ENCODE measurements around the gene NFATC1.
A peak's percentile ranks its signal among the peaks of the same experiment; 100 is the strongest.

Gene NFATC1

GRCh38 chr18:79353267-79353666 is 42.5 kb upstream of the NFATC1 start:
- H3K23ac ChIP-seq (ENCODE audit: low read depth, low read length, poor library complexity), result no peak overlapping the region
- DNase-seq (ENCODE audit: low spot score), result no peak

GRCh38 chr18:79354350-79354749 is 41.4 kb upstream of the NFATC1 start:
- no peak for DNase-seq (ENCODE audit: low spot score)
- no peak overlapping the region for H4K91ac ChIP-seq (ENCODE audit: low read depth, low read length, poor library complexity)
- no CpG with 5 or more reads among the region's 8 CpGs for WGBS, 2 donors (ENCODE audit: extremely low coverage in 2 of 2, insufficient read length in 2 of 2, insufficient replicate concordance in 1 of 2)

More at GRCh38 chr18:79353267-79353666, 42.5 kb upstream of the NFATC1 start:
- Histone ChIP-seq H3K4me2 (ENCODE audit: insufficient read depth, low read length, poor library complexity, severe bottlenecking) (no peak overlapping the region), H3K18ac (ENCODE audit: low read length) (no peak overlapping the region), H3K4me3 (ENCODE audit: low read length in 2 of 2) (no peak overlapping the region), H3K36me3 (replicated peaks in 1 of 2; ENCODE audit: control insufficient read depth in 2 of 2, insufficient read depth in 2 of 2, low read length in 2 of 2) (peaks cover 12 to 34% of the 10 kb centered on the region in 2 donors), H3K14ac (ENCODE audit: low read length) (no peak overlapping the region), H3K79me1 (ENCODE audit: low read depth, low read length) (peaks cover 3% of the 10 kb centered on the region), H3K27me3 (ENCODE audit: control insufficient read depth in 3 of 3, insufficient read depth in 3 of 3, low read depth in 1 of 3, low read length in 3 of 3) (no peaks in the 10 kb centered on the region), H2BK15ac (ENCODE audit: low read length) (no peak overlapping the region), H2AK5ac (ENCODE audit: low read depth, low read length) (no peak overlapping the region), H3K4ac (ENCODE audit: low read length) (no peak overlapping the region), H2BK12ac (ENCODE audit: low read length) (no peak overlapping the region), H2AFZ (ENCODE audit: low read length) (no peak overlapping the region), H2BK120ac (ENCODE audit: low read depth, low read length) (no peak overlapping the region), H3K27ac (replicated peaks; ENCODE audit: low read length) (no peak overlapping the region), H4K91ac (ENCODE audit: low read depth, low read length, poor library complexity) (no peak overlapping the region), H4K8ac (ENCODE audit: low read depth, low read length) (no peak overlapping the region), H3K9ac (ENCODE audit: low read depth, low read length, poor library complexity) (no peak overlapping the region), H3K9me3 (replicated peaks in 1 of 2; ENCODE audit: control insufficient read depth in 2 of 2, insufficient read depth in 1 of 2, low read depth in 1 of 2, low read length in 2 of 2) (peaks cover 0 to 2% of the 10 kb centered on the region in 2 donors), H2BK5ac (ENCODE audit: low read length) (no peak overlapping the region), H3K4me1 (ENCODE audit: control insufficient read depth in 2 of 2, insufficient read depth in 1 of 2, low read depth in 1 of 2, low read length in 2 of 2) (no peaks in the 10 kb centered on the region)
- WGBS, 2 donors (ENCODE audit: extremely low coverage in 2 of 2, insufficient read length in 2 of 2, insufficient replicate concordance in 1 of 2), result no CpG with 5 or more reads among the region's 17 CpGs

GRCh38 chr18:79355433-79356335 is 40.0 kb upstream of the NFATC1 start:
- Histone ChIP-seq H3K9me3 (replicated peaks in 1 of 2; ENCODE audit: control insufficient read depth in 2 of 2, insufficient read depth in 1 of 2, low read depth in 1 of 2, low read length in 2 of 2) (peaks cover under 1 to 2% of the 10 kb centered on the region in 2 donors), H2AK5ac (ENCODE audit: low read depth, low read length) (no peak overlapping the region)
- DNase-seq (ENCODE audit: low spot score), result no peak

More at GRCh38 chr18:79354350-79354749, 41.4 kb upstream of the NFATC1 start:
- no peak overlapping the region for H3K4me3 ChIP-seq (ENCODE audit: low read length in 2 of 2)
- no peak overlapping the region for H3K18ac ChIP-seq (ENCODE audit: low read length)
- H3K27ac ChIP-seq (replicated peaks; ENCODE audit: low read length), result no peak overlapping the region
- no peak overlapping the region for H3K9ac ChIP-seq (ENCODE audit: low read depth, low read length, poor library complexity)
- H3K27me3 ChIP-seq (ENCODE audit: control insufficient read depth in 3 of 3, insufficient read depth in 3 of 3, low read depth in 1 of 3, low read length in 3 of 3), result no peaks in the 10 kb centered on the region
- H2AK5ac ChIP-seq (ENCODE audit: low read depth, low read length), result no peak overlapping the region
- no peak overlapping the region for H2BK120ac ChIP-seq (ENCODE audit: low read depth, low read length)
- H3K4me2 ChIP-seq (ENCODE audit: insufficient read depth, low read length, poor library complexity, severe bottlenecking), result no peak overlapping the region
- H2AFZ ChIP-seq (ENCODE audit: low read length), result no peak overlapping the region
- H4K8ac ChIP-seq (ENCODE audit: low read depth, low read length), result no peak overlapping the region
- H3K23ac ChIP-seq (ENCODE audit: low read depth, low read length, poor library complexity), result no peak overlapping the region
- H3K79me1 ChIP-seq (ENCODE audit: low read depth, low read length), result peaks cover 3% of the 10 kb centered on the region
- H3K14ac ChIP-seq (ENCODE audit: low read length), result no peak overlapping the region
- no peaks in the 10 kb centered on the region for H3K4me1 ChIP-seq (ENCODE audit: control insufficient read depth in 2 of 2, insufficient read depth in 1 of 2, low read depth in 1 of 2, low read length in 2 of 2)
- no peak overlapping the region for H2BK15ac ChIP-seq (ENCODE audit: low read length)
- H3K9me3 ChIP-seq (replicated peaks in 1 of 2; ENCODE audit: control insufficient read depth in 2 of 2, insufficient read depth in 1 of 2, low read depth in 1 of 2, low read length in 2 of 2), result peaks cover 0 to 2% of the 10 kb centered on the region in 2 donors
- no peak overlapping the region for H3K4ac ChIP-seq (ENCODE audit: low read length)
- H2BK5ac ChIP-seq (ENCODE audit: low read length), result no peak overlapping the region
- no peak overlapping the region for H2BK12ac ChIP-seq (ENCODE audit: low read length)
- H3K36me3 ChIP-seq (replicated peaks in 1 of 2; ENCODE audit: control insufficient read depth in 2 of 2, insufficient read depth in 2 of 2, low read length in 2 of 2), result peaks cover 13 to 31% of the 10 kb centered on the region in 2 donors

GRCh38 chr18:79356435-79356834 is 39.3 kb upstream of the NFATC1 start:
- Histone ChIP-seq H2AFZ (ENCODE audit: low read length) (no peak overlapping the region), H3K4me2 (ENCODE audit: insufficient read depth, low read length, poor library complexity, severe bottlenecking) (no peak overlapping the region), H3K14ac (ENCODE audit: low read length) (no peak overlapping the region), H2BK120ac (ENCODE audit: low read depth, low read length) (no peak overlapping the region), H2BK5ac (ENCODE audit: low read length) (no peak overlapping the region), H3K27ac (replicated peaks; ENCODE audit: low read length) (no peak overlapping the region), H2BK12ac (ENCODE audit: low read length) (no peak overlapping the region), H2AK5ac (ENCODE audit: low read depth, low read length) (no peak overlapping the region), H3K4me3 (ENCODE audit: low read length in 2 of 2) (no peak overlapping the region), H4K8ac (ENCODE audit: low read depth, low read length) (no peak overlapping the region), H3K4me1 (ENCODE audit: control insufficient read depth in 2 of 2, insufficient read depth in 1 of 2, low read depth in 1 of 2, low read length in 2 of 2) (no peaks in the 10 kb centered on the region), H3K9ac (ENCODE audit: low read depth, low read length, poor library complexity) (no peak overlapping the region), H3K18ac (ENCODE audit: low read length) (no peak overlapping the region), H3K9me3 (replicated peaks in 1 of 2; ENCODE audit: control insufficient read depth in 2 of 2, insufficient read depth in 1 of 2, low read depth in 1 of 2, low read length in 2 of 2) (peaks cover 2 to 5% of the 10 kb centered on the region in 2 donors), H3K27me3 (ENCODE audit: control insufficient read depth in 3 of 3, insufficient read depth in 3 of 3, low read depth in 1 of 3, low read length in 3 of 3) (no peaks in the 10 kb centered on the region), H3K79me1 (ENCODE audit: low read depth, low read length) (no peaks in the 10 kb centered on the region), H3K36me3 (replicated peaks in 1 of 2; ENCODE audit: control insufficient read depth in 2 of 2, insufficient read depth in 2 of 2, low read length in 2 of 2) (peaks cover 6 to 43% of the 10 kb centered on the region in 2 donors), H2BK15ac (ENCODE audit: low read length) (no peak overlapping the region), H3K4ac (ENCODE audit: low read length) (no peak overlapping the region), H3K23ac (ENCODE audit: low read depth, low read length, poor library complexity) (no peak overlapping the region), H4K91ac (ENCODE audit: low read depth, low read length, poor library complexity) (no peak overlapping the region)
- no CpG with 5 or more reads among the region's 5 CpGs for WGBS, 2 donors (ENCODE audit: extremely low coverage in 2 of 2, insufficient read length in 2 of 2, insufficient replicate concordance in 1 of 2)
- DNase-seq (ENCODE audit: low spot score), result no peak

More at GRCh38 chr18:79355433-79356335, 40.0 kb upstream of the NFATC1 start:
- Histone ChIP-seq H3K79me1 (ENCODE audit: low read depth, low read length) (no peaks in the 10 kb centered on the region), H3K27me3 (ENCODE audit: control insufficient read depth in 3 of 3, insufficient read depth in 3 of 3, low read depth in 1 of 3, low read length in 3 of 3) (no peaks in the 10 kb centered on the region), H2BK5ac (ENCODE audit: low read length) (no peak overlapping the region), H2AFZ (ENCODE audit: low read length) (no peak overlapping the region), H3K4me3 (ENCODE audit: low read length in 2 of 2) (no peak overlapping the region), H4K8ac (ENCODE audit: low read depth, low read length) (no peak overlapping the region), H3K18ac (ENCODE audit: low read length) (peak overlapping the region; percentile 38), H2BK15ac (ENCODE audit: low read length) (no peak overlapping the region), H4K91ac (ENCODE audit: low read depth, low read length, poor library complexity) (no peak overlapping the region), H3K4me2 (ENCODE audit: insufficient read depth, low read length, poor library complexity, severe bottlenecking) (no peak overlapping the region), H2BK12ac (ENCODE audit: low read length) (no peak overlapping the region), H3K27ac (replicated peaks; ENCODE audit: low read length) (no peak overlapping the region), H3K23ac (ENCODE audit: low read depth, low read length, poor library complexity) (no peak overlapping the region), H3K14ac (ENCODE audit: low read length) (no peak overlapping the region), H3K36me3 (replicated peaks in 1 of 2; ENCODE audit: control insufficient read depth in 2 of 2, insufficient read depth in 2 of 2, low read length in 2 of 2) (peaks cover 6 to 36% of the 10 kb centered on the region in 2 donors), H3K9ac (ENCODE audit: low read depth, low read length, poor library complexity) (no peak overlapping the region), H2BK120ac (ENCODE audit: low read depth, low read length) (no peak overlapping the region), H3K4me1 (ENCODE audit: control insufficient read depth in 2 of 2, insufficient read depth in 1 of 2, low read depth in 1 of 2, low read length in 2 of 2) (no peaks in the 10 kb centered on the region), H3K4ac (ENCODE audit: low read length) (no peak overlapping the region)
- no CpG with 5 or more reads among the region's 26 CpGs for WGBS, 2 donors (ENCODE audit: extremely low coverage in 2 of 2, insufficient read length in 2 of 2, insufficient replicate concordance in 1 of 2)

Data from neuronal stem cell (in vitro differentiated cells).